ENCODE data around the gene CCT7. TPM values are rescaled to one million over a fixed set of nuclear protein-coding genes. Genes with fewer than 3 reads are reported as not detected.

CCT7 gene
- total RNA-seq, 1 experiment from 2014 or later, result 396 TPM

- no peak for DNase-seq (ENCODE audit: low read depth)
These were observed 8.4 kb upstream of the CCT7 start for GRCh38 chr2:73225513-73226360.

GRCh38 chr2:73227086-73227485, 7.0 kb upstream of the CCT7 start:
- DNase-seq (ENCODE audit: low read depth), result no peak

GRCh38 chr2:73228631-73229030, 5.5 kb upstream of the CCT7 start:
- DNase-seq (ENCODE audit: low read depth), result no peak

- DNase-seq (ENCODE audit: low read depth), result no peak
These were observed 1.5 kb upstream of the CCT7 start for GRCh38 chr2:73232403-73233153.

GRCh38 chr2:73233154-73233931, 765 bp upstream of the CCT7 start, which contains the start of gene PRADC1:
TSS of gene PRADC1 (minus strand) at chr2:73233239. CDS start at chr2:73233160, 79 bp downstream.
- DNase-seq (ENCODE audit: low read depth), result peak; percentile 100

- no peak for DNase-seq (ENCODE audit: low read depth)
These were observed 1.4 kb downstream of the CCT7 start for GRCh38 chr2:73235315-73236028.

- no peak for DNase-seq (ENCODE audit: low read depth)
These were observed 3.1 kb downstream of the CCT7 start for GRCh38 chr2:73237168-73237567.

GRCh38 chr2:73238149-73238548, 4.0 kb downstream of the CCT7 start:
- no peak for DNase-seq (ENCODE audit: low read depth)

- no peak for DNase-seq (ENCODE audit: low read depth)
These were observed 4.9 kb downstream of the CCT7 start for GRCh38 chr2:73238976-73239375.

- DNase-seq (ENCODE audit: low read depth), result peak; percentile 35
These were observed 5.7 kb downstream of the CCT7 start for GRCh38 chr2:73239776-73240175.

- peak; percentile 96 for DNase-seq (ENCODE audit: low read depth)
These were observed 9.9 kb downstream of the CCT7 start for GRCh38 chr2:73243884-73244570.

- no peak for DNase-seq (ENCODE audit: low read depth)
These were observed 10.5 kb downstream of the CCT7 start for GRCh38 chr2:73244580-73244979.

- no peak for DNase-seq (ENCODE audit: low read depth)
These were observed 12.7 kb downstream of the CCT7 start for GRCh38 chr2:73246850-73247249.

- no peak for DNase-seq (ENCODE audit: low read depth)
These were observed 15.5 kb downstream of the CCT7 start for GRCh38 chr2:73249636-73250035.

GRCh38 chr2:73250872-73251846, 17.1 kb downstream of the CCT7 start:
- no peak for DNase-seq (ENCODE audit: low read depth)

GRCh38 chr2:73252238-73253027, 18.3 kb downstream of the CCT7 start:
- DNase-seq (ENCODE audit: low read depth), result no peak

- no peak for DNase-seq (ENCODE audit: low read depth)
These were observed 19.3 kb downstream of the CCT7 start for GRCh38 chr2:73253400-73253799.

GRCh38 chr2:73253901-73254300, 19.8 kb downstream of the CCT7 start:
- DNase-seq (ENCODE audit: low read depth), result no peak
